ENCODE results near the gene ASCL4. TPM values are rescaled to one million over a fixed set of nuclear protein-coding genes. Genes with fewer than 3 reads are reported as not detected.

The ASCL4 gene
- total RNA-seq, 4 donors from 2014 or later, result 0.21 to 0.42 TPM; not detected in 2

DNA sequence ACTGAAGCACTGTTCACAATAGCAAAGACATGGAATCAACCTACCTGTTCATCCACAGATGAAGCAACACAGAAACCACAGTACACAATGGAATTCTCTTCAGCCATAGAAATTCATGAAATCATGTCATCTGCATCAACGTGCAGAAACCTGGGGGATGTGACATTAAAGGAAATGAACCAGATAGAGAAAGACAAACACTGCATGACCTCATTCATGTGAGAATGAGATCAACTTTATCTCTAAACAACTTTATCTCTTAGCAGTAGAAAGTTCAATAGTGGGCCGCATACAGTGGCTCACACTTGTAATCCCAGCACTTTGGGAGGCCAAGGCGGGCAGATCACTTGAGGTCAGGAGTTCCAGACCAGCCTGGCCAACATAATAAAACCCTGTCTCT, 19.9 kb downstream of the ASCL4 start:
- TF ChIP-seq CTCF (IDR thresholded peaks at IDR 0.05) (no peak), EP300 (IDR thresholded peaks at IDR 0.05) (no peak), POLR2AphosphoS5 (IDR thresholded peaks at IDR 0.05) (no peak), POLR2A (IDR thresholded peaks at IDR 0.05) (no peak)
- WGBS, result 86% methylated on average over 3 of the region's 3 CpGs
- H3K4me1 ChIP-seq, result no peaks in the 10 kb centered on the region
- no peak overlapping the region for H3K27ac ChIP-seq
- H3K9me3 ChIP-seq, result no peaks in the 10 kb centered on the region
- peaks cover 12% of the 10 kb centered on the region for H3K27me3 ChIP-seq
- no peak for DNase-seq (ENCODE audit: low spot score in 2 of 2)
- H3K4me3 ChIP-seq, result no peak overlapping the region
- H3K36me3 ChIP-seq, result no peaks in the 10 kb centered on the region

DNA sequence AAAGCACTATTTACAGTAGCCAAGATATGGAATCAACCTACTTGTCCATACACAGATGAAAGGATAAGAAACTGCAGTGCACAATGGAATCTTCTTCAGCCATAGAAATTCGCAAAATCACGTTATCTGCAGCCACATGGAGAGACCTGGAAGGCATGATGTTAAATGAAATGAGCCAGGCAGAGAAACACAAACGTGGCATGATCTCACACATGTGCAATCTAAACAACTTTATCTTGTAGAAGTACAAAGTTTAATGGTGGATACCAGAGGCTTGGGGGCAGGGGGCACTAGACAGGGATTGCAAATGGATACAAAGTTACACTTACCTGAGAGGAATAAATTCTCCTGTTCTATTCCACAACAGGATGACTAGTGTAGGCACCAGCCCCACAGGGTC, 24.1 kb downstream of the ASCL4 start:
- Histone ChIP-seq H3K4me3 (no peak overlapping the region), H3K9me3 (no peaks in the 10 kb centered on the region), H3K4me1 (no peaks in the 10 kb centered on the region), H3K36me3 (no peaks in the 10 kb centered on the region), H3K27me3 (peaks cover 6% of the 10 kb centered on the region), H3K27ac (no peak overlapping the region)
- WGBS, result 74% methylated on average over 3 of the region's 3 CpGs
- no peak for DNase-seq (ENCODE audit: low spot score in 2 of 2)
- TF ChIP-seq POLR2AphosphoS5 (IDR thresholded peaks at IDR 0.05) (no peak), CTCF (IDR thresholded peaks at IDR 0.05) (no peak), EP300 (IDR thresholded peaks at IDR 0.05) (no peak), POLR2A (IDR thresholded peaks at IDR 0.05) (no peak)

- no peaks in the 10 kb centered on the region for H3K9me3 ChIP-seq
- no peak overlapping the region for H3K4me3 ChIP-seq
- no peaks in the 10 kb centered on the region for H3K4me1 ChIP-seq
- no peak for DNase-seq (ENCODE audit: low spot score in 2 of 2)
- H3K36me3 ChIP-seq, result no peaks in the 10 kb centered on the region
- no peaks in the 10 kb centered on the region for H3K27me3 ChIP-seq
- no peak overlapping the region for H3K27ac ChIP-seq
- TF ChIP-seq CTCF (IDR thresholded peaks at IDR 0.05) (no peak), POLR2A (IDR thresholded peaks at IDR 0.05) (no peak)
These were observed 26.6 kb downstream of the ASCL4 start for GRCh38 chr12:107801150-107801549.

DNA sequence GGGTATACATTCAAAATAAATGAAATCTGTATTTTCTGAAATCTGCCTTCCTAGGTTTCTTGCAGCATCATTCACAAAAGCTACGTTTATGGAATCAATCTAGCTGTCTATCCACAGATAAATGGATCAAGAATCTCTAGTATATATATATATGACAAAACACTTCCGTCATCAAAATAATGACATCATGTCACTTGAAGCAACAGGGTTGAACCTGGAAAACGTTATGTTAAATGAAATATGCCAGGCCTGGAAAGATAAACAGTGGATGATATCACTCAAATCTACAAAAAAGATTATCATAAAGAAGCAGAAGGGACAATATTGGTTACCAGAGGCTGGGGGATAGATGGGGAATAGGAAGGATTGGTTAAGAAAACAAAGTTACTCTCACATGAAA, 28.6 kb downstream of the ASCL4 start:
- Histone ChIP-seq H3K4me3 (no peak overlapping the region), H3K27me3 (no peaks in the 10 kb centered on the region), H3K4me1 (no peaks in the 10 kb centered on the region), H3K27ac (no peak overlapping the region), H3K9me3 (no peaks in the 10 kb centered on the region), H3K36me3 (no peaks in the 10 kb centered on the region)
- DNase-seq (ENCODE audit: low spot score in 2 of 2), result no peak
- 43% methylated on average over 3 of the region's 3 CpGs for WGBS
- TF ChIP-seq POLR2AphosphoS5 (IDR thresholded peaks at IDR 0.05), result no peak
- no peak for TF ChIP-seq POLR2A (IDR thresholded peaks at IDR 0.05)
- TF ChIP-seq CTCF (IDR thresholded peaks at IDR 0.05), result no peak
- no peak for TF ChIP-seq EP300 (IDR thresholded peaks at IDR 0.05)

DNA sequence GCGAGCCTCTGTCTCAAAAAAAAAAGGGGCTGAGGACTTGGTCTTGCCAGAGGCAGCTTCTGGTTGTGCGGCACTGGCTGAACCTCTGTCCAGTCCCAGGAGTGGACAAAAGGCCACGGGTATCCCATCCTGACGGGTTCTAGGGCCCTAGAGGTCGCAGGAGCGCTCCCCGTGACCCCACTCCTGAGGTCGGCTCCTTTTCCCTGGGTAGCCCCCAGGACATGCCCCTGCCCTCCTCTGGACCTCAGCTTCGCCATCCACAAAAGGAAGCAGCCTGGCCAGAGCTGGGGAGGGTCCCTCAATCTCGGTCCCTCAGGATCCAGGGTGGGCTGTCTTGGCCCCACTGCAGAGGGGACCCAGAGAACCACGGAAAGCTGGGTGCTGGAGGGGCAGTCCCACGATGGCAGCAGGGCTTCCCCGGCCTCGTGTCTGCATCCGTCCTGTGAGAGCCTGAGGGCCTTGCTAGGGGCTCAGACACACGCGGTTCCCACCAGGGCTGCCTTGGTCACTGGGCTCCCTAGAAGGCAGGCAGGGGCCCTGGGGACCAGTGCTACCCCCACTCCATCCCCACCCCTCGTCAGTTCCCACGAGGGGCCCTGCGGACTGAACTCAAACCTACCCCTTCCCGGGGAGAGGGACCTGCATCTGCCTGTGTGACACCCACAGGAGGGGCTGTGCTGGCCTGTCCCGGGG, 31.1 kb downstream of the ASCL4 start:
- H3K27me3 ChIP-seq, result no peaks in the 10 kb centered on the region
- H3K27ac ChIP-seq, result no peak overlapping the region
- TF ChIP-seq CTCF (IDR thresholded peaks at IDR 0.05) (no peak), EP300 (IDR thresholded peaks at IDR 0.05) (no peak), POLR2A (IDR thresholded peaks at IDR 0.05) (no peak), POLR2AphosphoS5 (IDR thresholded peaks at IDR 0.05) (no peak)
- no peak for DNase-seq (ENCODE audit: low spot score in 2 of 2)
- no peaks in the 10 kb centered on the region for H3K4me1 ChIP-seq
- H3K9me3 ChIP-seq, result no peaks in the 10 kb centered on the region
- no peak overlapping the region for H3K4me3 ChIP-seq
- WGBS, result 70% methylated on average over 6 of the region's 22 CpGs
- H3K36me3 ChIP-seq, result no peaks in the 10 kb centered on the region
